HCT116 (cell line): ENCODE results near the gene SLFN12. TPM values are rescaled to one million over a fixed set of nuclear protein-coding genes. Genes with fewer than 3 reads are reported as not detected.
"Not testable (repeated sequence)": the region's sequence is repeated elsewhere in the genome, so short reads cannot be mapped to it uniquely, and the experiment has no call there.

Source experiments
- ATAC-seq: fragments of 200-7000 bp; cut with Tn5 transposase; 2 replicates; pipeline ENCODE4 v1.9.1; 2020; ENCODE audit warnings: mild to moderate bottlenecking, moderate library complexity
- BruUV-seq: library from RNA; stranded (reverse); fragments of 400-500 nt; replicated peaks from 2 replicates; lab custom pipeline; 2021; lab: Mats Ljungman, UMichigan
- CTCF ChIA-PET: fragments of 300-600 bp; sonication (Branson Sonifier 250); formaldehyde crosslinking; loops from one replicate; lab custom pipeline; 2021; ENCODE audit warnings: antibody characterized with exemption; lab: Charles Lee
- POLR2A ChIA-PET: fragments of 300-600, 350-600 bp; sonication (Branson Sonifier 250); formaldehyde crosslinking; loops from one replicate; lab custom pipeline; 2021; ENCODE audit warnings: antibody characterized with exemption; lab: Charles Lee
- RAD21 ChIA-PET, 2 experiments: fragments of 300-600 bp; sonication (Branson Sonifier 250); formaldehyde crosslinking; loops; one replicate each; lab custom pipeline; 2023; ENCODE audit warnings: low total read pairs in 2 of 2; ENCODE audit not compliant: uncharacterized antibody in 2 of 2, unreplicated experiment in 2 of 2, low non-redundant PET in 1 of 2; lab: Charles Lee
- DNase-seq: peaks from one replicate; pipeline ENCODE4 v3.0.0-alpha.2; 2010; ENCODE audit warnings: low read depth, low spot score
- H2AFZ ChIP-seq: fragments of 200-600 bp; shearing (Covaris generic), sonication (generic); 2 replicates; pipeline ENCODE4 v1.6.1; 2017; ENCODE audit warnings: low read depth, mixed run types, mixed read lengths, antibody characterized with exemption, low read length; ENCODE audit not compliant: poor library complexity, severe bottlenecking
- H3K27ac ChIP-seq: 2 replicates; pipeline ENCODE4 v1.5.1; 2012; ENCODE audit warnings: low read depth, low read length
- H3K27me3 ChIP-seq: fragments of 200-600 bp; sonication (generic); 2 replicates; pipeline ENCODE4 v1.6.1; 2016; ENCODE audit warnings: mixed run types, low read length, mixed read lengths; ENCODE audit not compliant: insufficient read depth
- H3K36me3 ChIP-seq, 2 experiments: fragments of 200-500 bp in 1 of 2; fragments of 200-600 bp in 1 of 2; sonication (Bioruptor generic) in 1 of 2; sonication (generic) in 1 of 2; 2 replicates each; pipeline versions ENCODE4 v1.5.1 to v1.6.1; 2014 to 2016; ENCODE audit warnings: low read length in 2 of 2, inconsistent platforms in 1 of 2, mixed read lengths in 1 of 2, mixed run types in 1 of 2; ENCODE audit not compliant: insufficient read depth in 2 of 2, control insufficient read depth in 1 of 2
- H3K4me1 ChIP-seq, 2 experiments: fragments of 200-600 bp in 1 of 2; sonication (generic) in 1 of 2; 2 replicates each; pipeline versions ENCODE4 v1.5.1 to v1.6.1; 2012 to 2017; ENCODE audit warnings: low read length in 2 of 2, inconsistent platforms in 1 of 2, mild to moderate bottlenecking in 1 of 2, mixed read lengths in 1 of 2, mixed run types in 1 of 2, moderate library complexity in 1 of 2; ENCODE audit not compliant: insufficient read depth in 2 of 2, control insufficient read depth in 1 of 2
- H3K4me2 ChIP-seq: fragments of 200-600 bp; sonication (generic); 2 replicates; pipeline ENCODE4 v1.6.1; 2017; ENCODE audit warnings: mixed run types, low read length, mixed read lengths
- H3K4me3 ChIP-seq, 2 experiments: fragments of 200-600 bp in 1 of 2; sonication (generic) in 1 of 2; replicated peaks in 1 of 2; 2 replicates each; pipeline ENCODE4 v1.5.1; 2011 to 2016; ENCODE audit warnings: low read length in 2 of 2, control low read depth in 1 of 2, low read depth in 1 of 2, mild to moderate bottlenecking in 1 of 2, mixed read lengths in 1 of 2, mixed run types in 1 of 2
- H3K79me2 ChIP-seq: fragments of 200-600 bp; sonication (generic); 2 replicates; pipeline ENCODE4 v1.6.1; 2017; ENCODE audit warnings: mild to moderate bottlenecking, mixed run types, low read length, moderate library complexity, mixed read lengths; ENCODE audit not compliant: insufficient read depth
- H3K9ac ChIP-seq: fragments of 200-600 bp; sonication (generic); 2 replicates; pipeline ENCODE4 v1.6.1; 2016; ENCODE audit warnings: low read length, mixed read lengths
- H3K9me2 ChIP-seq: fragments of 200-600 bp; sonication (generic), shearing (Covaris generic); 2 replicates; pipeline ENCODE4 v1.6.1; 2017; ENCODE audit warnings: mixed run types, mild to moderate bottlenecking, moderate library complexity; ENCODE audit not compliant: insufficient read depth
- H3K9me3 ChIP-seq, 2 experiments: fragments of 200-500 bp in 1 of 2; fragments of 200-600 bp in 1 of 2; sonication (Bioruptor generic) in 1 of 2; sonication (generic) in 1 of 2; 2 replicates each; pipeline ENCODE4 v1.6.1; 2014 to 2017; ENCODE audit warnings: low read length in 2 of 2, mixed read lengths in 2 of 2, inconsistent platforms in 1 of 2, low read depth in 1 of 2, mild to moderate bottlenecking in 1 of 2, mixed run types in 1 of 2, moderate library complexity in 1 of 2; ENCODE audit not compliant: control insufficient read depth in 1 of 2, insufficient read depth in 1 of 2
- H4K20me1 ChIP-seq: fragments of 200-600 bp; sonication (generic), shearing (Covaris generic); 2 replicates; pipeline ENCODE4 v1.6.1; 2017; ENCODE audit warnings: mixed run types, mild to moderate bottlenecking, moderate library complexity; ENCODE audit not compliant: insufficient read depth
- ELF1 ChIP-seq: IDR thresholded peaks from 2 replicates; pipeline ENCODE4 v1.6.1; 2012; ENCODE audit warnings: low read depth, borderline replicate concordance
- EZH2 ChIP-seq: fragments of 200-600 bp; sonication (generic); IDR thresholded peaks from 2 replicates; pipeline ENCODE4 v1.6.1; 2017; ENCODE audit warnings: antibody characterized with exemption, mixed run types
- POLR2A ChIP-seq: IDR thresholded peaks from 2 replicates; pipeline ENCODE4 v1.7.0; 2011; ENCODE audit warnings: borderline replicate concordance; ENCODE audit not compliant: insufficient read depth, insufficient read length; ENCODE audit errors: extremely low read depth
- RAD21 ChIP-seq: IDR thresholded peaks from 2 replicates; pipeline ENCODE4 v1.6.1; 2012; ENCODE audit warnings: low read depth, mild to moderate bottlenecking
- TCF7L2 ChIP-seq: IDR thresholded peaks from 2 replicates; pipeline ENCODE4 v1.7.0; 2011; ENCODE audit warnings: borderline replicate concordance, inconsistent platforms; ENCODE audit not compliant: insufficient read depth, insufficient read length; ENCODE audit errors: extremely low read depth
- YY1 ChIP-seq: IDR thresholded peaks from 2 replicates; pipeline ENCODE4 v1.6.1; 2011; ENCODE audit warnings: low read length, low read depth, moderate library complexity, mild to moderate bottlenecking; ENCODE audit not compliant: insufficient replicate concordance; ENCODE audit errors: extremely low read depth
- ZFX ChIP-seq: fragments of 450-650 bp; IDR thresholded peaks from 2 replicates; pipeline ENCODE4 v1.6.1; 2017
- intact Hi-C: fragments of 100-400 bp; cut with micrococcal nuclease; formaldehyde crosslinking; loops from 2 replicates; pipeline ENCODE4 v1.10.0; 2022
- total RNA-seq: library from RNA; stranded (reverse); gene quantifications from one replicate; pipeline ENCODE4 v1.2.1, GENCODE V29; 2021; ENCODE audit not compliant: unreplicated experiment
- TF ChIP-seq, protein P1 (sequence below): IDR thresholded peaks from 2 replicates; pipeline ENCODE4 v1.6.1; 2012
- TF ChIP-seq, protein P2 (sequence below): IDR thresholded peaks from 2 replicates; pipeline ENCODE4 v1.6.1; 2012; ENCODE audit warnings: low read depth
- TF ChIP-seq, protein P3 (sequence below): IDR thresholded peaks from 2 replicates; pipeline ENCODE4 v1.6.1; 2011; ENCODE audit warnings: mild to moderate bottlenecking, low read length, moderate library complexity; ENCODE audit not compliant: insufficient replicate concordance; ENCODE audit errors: extremely low read depth
- TF ChIP-seq, protein P4 (sequence below), 3 experiments: fragments of 200-600 bp in 1 of 3; sonication (generic) in 1 of 3; IDR thresholded peaks in 2 of 3; conservative IDR thresholded peaks in 1 of 3; 2 replicates each; pipeline ENCODE4 v1.5.1; 2012 to 2017; ENCODE audit warnings: low read depth in 2 of 3, low read length in 2 of 3, antibody characterized with exemption in 1 of 3, borderline replicate concordance in 1 of 3, control low read depth in 1 of 3, mild to moderate bottlenecking in 1 of 3, mixed read lengths in 1 of 3, mixed run types in 1 of 3, moderate library complexity in 1 of 3; ENCODE audit not compliant: insufficient read depth in 1 of 3
- TF ChIP-seq, protein P5 (sequence below): IDR thresholded peaks from 2 replicates; pipeline ENCODE4 v1.6.1; 2012

SLFN12 gene
- total RNA-seq, 1 experiment from 2014 or later: not detected

DNA sequence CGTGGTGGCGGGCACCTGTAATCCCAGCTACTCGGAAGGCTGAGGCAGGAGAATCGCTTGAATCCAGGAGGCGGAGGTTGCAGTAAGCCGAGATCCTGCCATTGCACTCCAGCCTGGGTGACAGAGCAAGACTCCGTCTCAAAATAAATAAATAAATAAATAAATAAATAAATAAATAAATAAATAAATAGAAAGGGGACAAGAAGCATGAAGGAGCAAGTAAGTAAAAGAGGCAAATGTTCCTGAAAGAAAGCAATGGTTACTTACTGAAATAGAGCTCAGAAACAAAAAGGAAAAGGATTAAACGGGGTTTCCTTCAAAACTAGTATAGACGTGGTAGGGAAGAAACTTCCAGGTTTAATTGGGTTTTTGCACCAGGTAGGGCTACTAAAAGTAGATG lies 11.2 kb downstream of the SLFN12 start:
- H3K36me3 ChIP-seq, CTCF ChIA-PET, H4K20me1 ChIP-seq, H3K4me2 ChIP-seq, H3K79me2 ChIP-seq, H3K4me3 ChIP-seq, BruUV-seq, POLR2A ChIA-PET, H3K9ac ChIP-seq, H3K4me1 ChIP-seq, intact Hi-C loops, H3K9me3 ChIP-seq, RAD21 ChIA-PET, DNase-seq, H3K9me2 ChIP-seq, H3K27ac ChIP-seq, ATAC-seq, H2AFZ ChIP-seq: not testable (repeated sequence)
- H3K27me3 ChIP-seq: peaks cover 32% of the 10 kb centered on the region

DNA sequence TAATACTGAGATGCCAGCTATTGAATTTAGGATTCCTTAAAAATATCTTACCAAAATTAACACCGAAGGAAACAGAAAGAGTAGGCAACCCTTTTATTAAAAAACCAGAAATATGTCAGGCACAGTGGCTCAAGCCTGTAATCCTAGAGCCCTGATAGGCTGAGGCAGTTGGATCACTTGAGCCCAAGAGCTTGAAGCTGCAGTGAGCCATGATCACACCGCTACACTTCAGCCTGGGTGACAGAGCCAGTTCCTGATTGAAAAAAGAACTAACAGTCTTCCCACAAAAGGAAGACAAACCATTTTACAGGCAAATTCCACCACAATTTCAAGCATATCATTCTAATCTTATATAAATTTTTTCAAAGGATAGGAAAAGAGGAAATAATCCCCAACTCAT lies 15.6 kb downstream of the SLFN12 start:
- Histone ChIP-seq H3K36me3 (no peaks in the 10 kb centered on the region), H3K27me3 (peaks cover 23% of the 10 kb centered on the region), H4K20me1 (no peaks in the 10 kb centered on the region), H3K27ac (no peak overlapping the region), H2AFZ (no peak overlapping the region), H3K4me3 (no peak overlapping the region), H3K4me2 (no peak overlapping the region), H3K9me2 (no peaks in the 10 kb centered on the region), H3K9ac (no peak overlapping the region), H3K4me1 (no peaks in the 10 kb centered on the region), H3K79me2 (no peaks in the 10 kb centered on the region), H3K9me3 (no peaks in the 10 kb centered on the region)
- intact Hi-C loops: no loop called here
- RAD21 ChIA-PET: no interaction called here
- DNase-seq (no peak), ATAC-seq (no peak)
- BruUV-seq: no TSS peak
- POLR2A ChIA-PET: no interaction called here
- CTCF ChIA-PET: no interaction called here
- TF ChIP-seq YY1 (no peak), TCF7L2 (no peak), POLR2A (no peak), EZH2 (no peak), ZFX (no peak), ELF1 (no peak), RAD21 (no peak)
- TF ChIP-seq, protein P1, sequence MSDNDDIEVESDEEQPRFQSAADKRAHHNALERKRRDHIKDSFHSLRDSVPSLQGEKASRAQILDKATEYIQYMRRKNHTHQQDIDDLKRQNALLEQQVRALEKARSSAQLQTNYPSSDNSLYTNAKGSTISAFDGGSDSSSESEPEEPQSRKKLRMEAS: no peak
- TF ChIP-seq, protein P2, sequence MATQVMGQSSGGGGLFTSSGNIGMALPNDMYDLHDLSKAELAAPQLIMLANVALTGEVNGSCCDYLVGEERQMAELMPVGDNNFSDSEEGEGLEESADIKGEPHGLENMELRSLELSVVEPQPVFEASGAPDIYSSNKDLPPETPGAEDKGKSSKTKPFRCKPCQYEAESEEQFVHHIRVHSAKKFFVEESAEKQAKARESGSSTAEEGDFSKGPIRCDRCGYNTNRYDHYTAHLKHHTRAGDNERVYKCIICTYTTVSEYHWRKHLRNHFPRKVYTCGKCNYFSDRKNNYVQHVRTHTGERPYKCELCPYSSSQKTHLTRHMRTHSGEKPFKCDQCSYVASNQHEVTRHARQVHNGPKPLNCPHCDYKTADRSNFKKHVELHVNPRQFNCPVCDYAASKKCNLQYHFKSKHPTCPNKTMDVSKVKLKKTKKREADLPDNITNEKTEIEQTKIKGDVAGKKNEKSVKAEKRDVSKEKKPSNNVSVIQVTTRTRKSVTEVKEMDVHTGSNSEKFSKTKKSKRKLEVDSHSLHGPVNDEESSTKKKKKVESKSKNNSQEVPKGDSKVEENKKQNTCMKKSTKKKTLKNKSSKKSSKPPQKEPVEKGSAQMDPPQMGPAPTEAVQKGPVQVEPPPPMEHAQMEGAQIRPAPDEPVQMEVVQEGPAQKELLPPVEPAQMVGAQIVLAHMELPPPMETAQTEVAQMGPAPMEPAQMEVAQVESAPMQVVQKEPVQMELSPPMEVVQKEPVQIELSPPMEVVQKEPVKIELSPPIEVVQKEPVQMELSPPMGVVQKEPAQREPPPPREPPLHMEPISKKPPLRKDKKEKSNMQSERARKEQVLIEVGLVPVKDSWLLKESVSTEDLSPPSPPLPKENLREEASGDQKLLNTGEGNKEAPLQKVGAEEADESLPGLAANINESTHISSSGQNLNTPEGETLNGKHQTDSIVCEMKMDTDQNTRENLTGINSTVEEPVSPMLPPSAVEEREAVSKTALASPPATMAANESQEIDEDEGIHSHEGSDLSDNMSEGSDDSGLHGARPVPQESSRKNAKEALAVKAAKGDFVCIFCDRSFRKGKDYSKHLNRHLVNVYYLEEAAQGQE: no peak
- TF ChIP-seq, protein P3, sequence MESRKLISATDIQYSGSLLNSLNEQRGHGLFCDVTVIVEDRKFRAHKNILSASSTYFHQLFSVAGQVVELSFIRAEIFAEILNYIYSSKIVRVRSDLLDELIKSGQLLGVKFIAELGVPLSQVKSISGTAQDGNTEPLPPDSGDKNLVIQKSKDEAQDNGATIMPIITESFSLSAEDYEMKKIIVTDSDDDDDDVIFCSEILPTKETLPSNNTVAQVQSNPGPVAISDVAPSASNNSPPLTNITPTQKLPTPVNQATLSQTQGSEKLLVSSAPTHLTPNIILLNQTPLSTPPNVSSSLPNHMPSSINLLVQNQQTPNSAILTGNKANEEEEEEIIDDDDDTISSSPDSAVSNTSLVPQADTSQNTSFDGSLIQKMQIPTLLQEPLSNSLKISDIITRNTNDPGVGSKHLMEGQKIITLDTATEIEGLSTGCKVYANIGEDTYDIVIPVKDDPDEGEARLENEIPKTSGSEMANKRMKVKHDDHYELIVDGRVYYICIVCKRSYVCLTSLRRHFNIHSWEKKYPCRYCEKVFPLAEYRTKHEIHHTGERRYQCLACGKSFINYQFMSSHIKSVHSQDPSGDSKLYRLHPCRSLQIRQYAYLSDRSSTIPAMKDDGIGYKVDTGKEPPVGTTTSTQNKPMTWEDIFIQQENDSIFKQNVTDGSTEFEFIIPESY: no peak
- TF ChIP-seq, protein P4, sequence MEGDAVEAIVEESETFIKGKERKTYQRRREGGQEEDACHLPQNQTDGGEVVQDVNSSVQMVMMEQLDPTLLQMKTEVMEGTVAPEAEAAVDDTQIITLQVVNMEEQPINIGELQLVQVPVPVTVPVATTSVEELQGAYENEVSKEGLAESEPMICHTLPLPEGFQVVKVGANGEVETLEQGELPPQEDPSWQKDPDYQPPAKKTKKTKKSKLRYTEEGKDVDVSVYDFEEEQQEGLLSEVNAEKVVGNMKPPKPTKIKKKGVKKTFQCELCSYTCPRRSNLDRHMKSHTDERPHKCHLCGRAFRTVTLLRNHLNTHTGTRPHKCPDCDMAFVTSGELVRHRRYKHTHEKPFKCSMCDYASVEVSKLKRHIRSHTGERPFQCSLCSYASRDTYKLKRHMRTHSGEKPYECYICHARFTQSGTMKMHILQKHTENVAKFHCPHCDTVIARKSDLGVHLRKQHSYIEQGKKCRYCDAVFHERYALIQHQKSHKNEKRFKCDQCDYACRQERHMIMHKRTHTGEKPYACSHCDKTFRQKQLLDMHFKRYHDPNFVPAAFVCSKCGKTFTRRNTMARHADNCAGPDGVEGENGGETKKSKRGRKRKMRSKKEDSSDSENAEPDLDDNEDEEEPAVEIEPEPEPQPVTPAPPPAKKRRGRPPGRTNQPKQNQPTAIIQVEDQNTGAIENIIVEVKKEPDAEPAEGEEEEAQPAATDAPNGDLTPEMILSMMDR (IDR thresholded peaks at IDR 0.05 in 2 of 3, conservative IDR thresholded peaks at IDR 0.05 in 1 of 3; ENCODE audit: borderline replicate concordance in 1 of 3, insufficient read depth in 1 of 3, low read depth in 2 of 3, low read length in 2 of 3): no peak
- TF ChIP-seq, protein P5, sequence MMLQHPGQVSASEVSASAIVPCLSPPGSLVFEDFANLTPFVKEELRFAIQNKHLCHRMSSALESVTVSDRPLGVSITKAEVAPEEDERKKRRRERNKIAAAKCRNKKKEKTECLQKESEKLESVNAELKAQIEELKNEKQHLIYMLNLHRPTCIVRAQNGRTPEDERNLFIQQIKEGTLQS: no peak
